HG03139 (cell line): Measurements from ENCODE around the gene DLG5.

Source experiments
- ATAC-seq: cut with Tn5 transposase; IDR thresholded peaks from one replicate; pipeline ENCODE4 v1.9.1; 2021; ENCODE audit not compliant: unreplicated experiment

DLG5 gene

GRCh38 chr10:77800320-77800719, 126.2 kb downstream of the DLG5 start:
- no peak for ATAC-seq

DNA sequence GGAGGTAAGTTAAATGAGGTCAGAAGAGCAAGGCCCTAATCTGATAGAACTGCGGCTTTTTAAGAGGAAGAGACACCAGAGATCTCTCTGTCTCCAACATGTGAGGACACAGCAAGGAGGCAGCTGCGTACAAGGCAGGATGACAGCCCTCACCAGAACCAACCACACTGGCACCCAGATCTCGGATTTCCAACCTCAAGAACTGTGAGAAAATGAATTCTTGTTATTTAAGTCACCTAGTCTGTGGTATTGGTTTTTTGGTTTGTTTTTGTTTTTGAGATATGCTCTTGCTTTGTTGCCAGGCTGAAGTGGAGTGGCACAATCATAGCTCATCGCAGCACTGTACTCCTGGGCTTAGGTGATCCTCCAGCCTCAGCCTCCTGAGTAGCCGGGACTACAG, 127.2 kb downstream of the DLG5 start:
- no peak for ATAC-seq

DNA sequence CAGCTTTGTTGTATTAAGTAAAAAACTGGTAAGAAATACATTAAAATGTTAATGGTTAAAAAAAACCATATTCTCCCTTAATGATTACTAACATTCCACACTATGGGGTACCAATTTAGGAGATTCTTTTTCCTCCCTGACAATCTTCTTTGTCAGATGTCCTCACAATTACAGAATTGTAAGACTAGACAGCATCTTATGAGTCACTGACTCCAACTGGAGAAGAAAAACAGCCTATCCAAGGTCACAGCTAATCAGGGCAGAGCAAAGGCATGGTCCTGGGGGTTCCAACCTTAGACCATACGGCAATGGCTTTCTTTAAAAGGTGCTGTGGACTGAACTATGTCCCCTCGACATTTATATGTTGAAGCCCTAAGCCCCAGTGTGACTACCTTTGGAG, 127.6 kb downstream of the DLG5 start:
- no peak for ATAC-seq

DNA sequence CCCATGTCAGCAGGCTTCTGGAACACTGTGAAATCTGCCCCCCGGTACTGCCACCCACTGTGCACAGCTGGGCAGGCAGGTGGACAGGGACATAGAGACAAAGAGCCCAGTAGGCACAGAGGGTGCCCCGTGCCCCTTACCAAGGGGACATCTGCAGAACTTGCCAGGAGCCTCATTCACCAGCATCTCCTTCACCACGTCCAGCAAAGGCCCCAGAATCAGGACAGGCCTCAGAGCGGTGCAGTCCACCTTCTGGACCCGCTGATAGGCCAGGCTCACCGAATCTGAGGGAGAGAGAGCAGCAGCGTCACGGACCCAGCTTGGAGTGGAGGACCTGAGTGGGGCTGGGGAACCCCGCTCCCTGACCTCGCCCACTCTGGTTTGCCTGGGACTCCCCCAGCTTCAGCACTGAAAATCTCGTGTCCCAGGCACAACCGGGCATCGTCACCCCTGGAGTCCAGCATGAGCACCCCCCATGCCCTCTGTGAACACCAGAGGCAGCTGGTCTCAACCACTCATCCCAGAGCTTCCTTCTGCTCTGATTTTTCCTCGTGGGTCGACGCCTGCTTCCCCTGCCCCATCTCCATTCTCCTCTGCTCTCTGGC, 130.1 kb downstream of the DLG5 start:
- ATAC-seq, result no peak

DNA sequence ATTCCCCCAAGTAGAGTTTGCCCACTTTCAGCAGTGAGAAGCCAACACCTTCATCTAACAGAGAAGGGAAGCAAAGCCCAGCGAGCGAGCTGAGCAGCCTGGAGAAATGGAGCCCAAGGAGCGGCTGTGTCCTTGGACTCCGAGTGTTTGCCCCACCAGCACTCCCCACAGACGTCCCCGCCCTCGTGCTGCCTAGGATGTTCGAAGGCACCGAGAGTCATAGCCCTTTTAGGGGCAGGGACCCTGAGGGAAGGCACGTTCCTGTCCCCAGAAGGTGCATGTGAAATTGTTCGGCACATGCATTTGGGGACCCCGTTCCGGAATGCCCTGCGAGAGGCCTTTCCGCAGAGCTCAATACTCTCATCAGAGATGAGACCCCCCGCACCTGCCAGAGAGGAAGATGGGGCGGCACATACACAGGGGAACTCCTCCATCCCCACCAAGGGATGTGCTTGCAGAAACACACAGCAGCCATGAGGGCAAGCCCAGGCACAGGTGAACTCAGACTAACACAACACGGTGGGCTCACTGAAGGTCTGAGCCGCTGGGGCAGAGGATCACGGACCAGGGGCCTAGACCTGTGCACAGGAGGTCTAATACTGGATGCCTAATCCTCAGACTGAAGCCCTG, 131.0 kb downstream of the DLG5 start:
- no peak for ATAC-seq

- no peak for ATAC-seq
These were observed 132.1 kb downstream of the DLG5 start for GRCh38 chr10:77794256-77795142.

GRCh38 chr10:77793831-77794230, 132.7 kb downstream of the DLG5 start:
- no peak for ATAC-seq

DNA sequence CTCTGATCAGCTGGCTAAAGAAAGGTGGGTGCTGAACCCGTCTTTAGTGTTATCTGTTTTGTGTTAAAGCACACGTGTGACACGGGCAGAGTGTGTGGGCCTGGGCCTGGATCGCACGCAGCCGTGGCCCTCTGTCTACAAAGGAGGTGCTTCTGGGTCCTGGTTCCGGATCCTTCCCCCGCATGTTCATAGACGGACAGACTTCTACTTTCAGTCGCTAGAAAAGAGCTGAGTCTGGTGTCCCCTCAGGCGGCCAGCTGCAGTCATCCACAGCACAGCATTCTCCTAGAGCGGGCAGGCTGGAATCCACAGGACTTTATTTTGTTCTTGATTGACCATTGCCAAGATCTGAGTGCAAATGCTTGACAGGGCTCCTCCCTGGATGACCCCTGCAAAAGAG, 134.4 kb downstream of the DLG5 start:
- no peak for ATAC-seq

- ATAC-seq, result no peak
These were observed 135.0 kb downstream of the DLG5 start for GRCh38 chr10:77791506-77791905.

GRCh38 chr10:77789861-77790260, 136.7 kb downstream of the DLG5 start:
- ATAC-seq, result no peak

DNA sequence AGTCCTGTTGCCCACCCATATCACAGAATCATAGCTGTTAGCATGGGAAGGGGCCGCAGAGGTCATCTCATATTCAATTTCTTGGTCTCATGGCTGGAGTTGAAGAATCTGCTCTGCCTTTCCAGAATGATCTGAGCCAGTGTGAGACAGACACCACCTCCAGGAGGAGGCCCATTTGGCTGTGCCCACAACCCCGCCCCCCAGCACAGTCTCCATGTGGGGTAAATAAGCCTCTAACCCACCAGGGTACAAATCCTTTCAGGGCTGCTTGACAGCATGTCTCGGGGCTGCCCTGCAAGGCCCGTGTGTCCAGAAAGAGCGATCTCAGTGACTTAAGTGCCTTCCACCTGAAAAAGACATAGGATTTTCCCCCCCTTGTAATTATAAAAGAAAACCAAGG, 137.5 kb downstream of the DLG5 start:
- no peak for ATAC-seq

GRCh38 chr10:77788496-77789010, 138.0 kb downstream of the DLG5 start:
- ATAC-seq, result no peak

DNA sequence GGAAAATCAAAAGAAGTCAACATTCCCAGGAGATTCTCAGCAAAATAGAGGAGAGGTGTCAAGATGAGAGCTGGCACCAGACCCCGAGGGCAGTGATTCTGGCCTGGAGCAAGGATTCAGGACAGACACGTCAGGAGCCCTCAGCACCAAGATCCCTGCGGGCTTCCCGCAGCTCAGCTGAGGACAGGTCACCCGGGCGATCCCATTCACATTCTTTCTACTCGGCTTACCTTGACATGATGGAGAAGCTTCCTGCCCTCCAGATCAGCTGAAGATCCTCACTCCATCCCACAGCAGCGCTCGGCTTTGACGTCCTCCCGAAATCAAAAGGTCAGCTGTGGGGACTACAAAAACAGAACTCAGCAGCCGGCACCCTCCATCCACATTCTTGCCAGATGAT, 139.1 kb downstream of the DLG5 start:
- ATAC-seq, result no peak

- ATAC-seq, result no peak
These were observed 141.7 kb downstream of the DLG5 start for GRCh38 chr10:77784856-77785255.

- no peak for ATAC-seq
These were observed 144.1 kb downstream of the DLG5 start for GRCh38 chr10:77782328-77783061.

DNA sequence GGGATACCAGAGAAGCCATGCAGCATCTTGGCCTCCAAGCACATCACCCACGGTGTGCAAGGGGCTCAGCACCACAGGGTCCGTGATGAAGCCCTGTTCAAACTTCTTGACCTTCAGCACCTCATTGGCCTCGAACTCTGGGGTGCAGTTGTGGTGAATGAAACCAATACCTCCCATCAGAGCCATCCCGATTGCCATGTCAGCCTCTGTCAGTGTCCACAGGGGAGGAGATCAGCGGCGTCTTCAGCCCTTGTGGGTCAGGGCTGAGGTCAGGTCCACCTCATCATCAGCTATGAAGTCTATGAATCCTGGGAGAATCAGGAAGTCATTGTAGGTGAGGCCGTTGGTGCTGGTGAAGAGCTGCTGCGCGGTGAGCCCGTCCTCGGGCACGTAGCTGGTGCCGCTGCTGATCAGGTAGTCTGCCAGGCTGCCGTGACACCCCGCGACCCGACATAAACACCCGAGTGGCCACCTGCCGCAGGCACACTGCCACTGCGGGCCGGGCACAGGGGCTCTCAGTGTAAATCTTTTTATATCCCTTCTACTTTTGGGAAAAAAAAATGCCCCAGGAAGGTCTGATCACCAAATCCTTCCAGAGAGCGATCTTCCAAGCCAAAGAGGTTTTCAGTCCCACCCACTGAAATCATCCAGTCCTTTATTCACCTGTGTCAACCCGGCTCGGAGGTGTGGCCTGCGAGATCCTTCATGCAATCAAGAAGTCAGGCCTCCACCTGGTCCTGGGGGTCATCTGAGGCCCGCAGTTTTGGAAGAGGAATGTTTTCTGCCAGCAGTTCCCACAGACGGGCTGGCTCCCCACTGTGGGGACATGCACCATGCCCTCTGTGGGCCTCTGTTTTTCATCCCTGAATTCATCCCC, 144.9 kb downstream of the DLG5 start:
- no peak for ATAC-seq

- no peak for ATAC-seq
These were observed 146.4 kb downstream of the DLG5 start for GRCh38 chr10:77780180-77780579.

DNA sequence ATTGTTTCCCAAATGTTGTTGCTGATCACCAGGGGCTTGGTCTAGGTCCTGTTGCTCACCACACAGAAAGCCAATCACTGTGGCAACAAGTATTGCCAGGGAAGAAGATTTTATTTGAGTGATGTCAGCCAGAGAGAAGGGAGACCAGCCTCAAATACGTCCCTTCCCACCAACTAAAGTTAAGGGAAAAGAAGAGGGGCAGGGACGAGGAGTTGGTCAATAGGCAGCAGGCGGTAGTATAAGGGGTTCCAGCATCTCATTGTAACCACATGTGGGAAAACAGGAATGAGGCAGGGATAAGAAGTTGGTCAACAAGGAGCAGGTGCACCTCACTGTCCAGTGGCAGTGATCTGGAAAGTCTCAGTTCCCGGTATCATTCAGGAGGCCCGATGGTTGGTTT, 150.1 kb downstream of the DLG5 start:
- ATAC-seq, result no peak

- ATAC-seq, result no peak
These were observed 151.6 kb downstream of the DLG5 start for GRCh38 chr10:77774940-77775391.
